HCT116 (cell line): ENCODE measurements around the gene NDUFB10. TPM values are rescaled to one million over a fixed set of nuclear protein-coding genes. Genes with fewer than 3 reads are reported as not detected.

Experiments used
- ATAC-seq: fragments of 200-7000 bp; cut with Tn5 transposase; 2 replicates; pipeline ENCODE4 v1.9.1; 2020; ENCODE audit warnings: mild to moderate bottlenecking, moderate library complexity
- BruUV-seq: library from RNA; stranded (reverse); fragments of 400-500 nt; replicated peaks from 2 replicates; lab custom pipeline; 2021; lab: Mats Ljungman, UMichigan
- CTCF ChIA-PET: fragments of 300-600 bp; sonication (Branson Sonifier 250); formaldehyde crosslinking; loops from one replicate; lab custom pipeline; 2021; ENCODE audit warnings: antibody characterized with exemption; lab: Charles Lee
- POLR2A ChIA-PET: fragments of 300-600, 350-600 bp; sonication (Branson Sonifier 250); formaldehyde crosslinking; loops from one replicate; lab custom pipeline; 2021; ENCODE audit warnings: antibody characterized with exemption; lab: Charles Lee
- RAD21 ChIA-PET, 2 experiments: fragments of 300-600 bp; sonication (Branson Sonifier 250); formaldehyde crosslinking; loops; one replicate each; lab custom pipeline; 2023; ENCODE audit warnings: low total read pairs in 2 of 2; ENCODE audit not compliant: uncharacterized antibody in 2 of 2, unreplicated experiment in 2 of 2, low non-redundant PET in 1 of 2; lab: Charles Lee
- DNase-seq: peaks from one replicate; pipeline ENCODE4 v3.0.0-alpha.2; 2010; ENCODE audit warnings: low read depth, low spot score
- H2AFZ ChIP-seq: fragments of 200-600 bp; shearing (Covaris generic), sonication (generic); 2 replicates; pipeline ENCODE4 v1.6.1; 2017; ENCODE audit warnings: low read depth, mixed run types, mixed read lengths, antibody characterized with exemption, low read length; ENCODE audit not compliant: poor library complexity, severe bottlenecking
- H3K27ac ChIP-seq: 2 replicates; pipeline ENCODE4 v1.5.1; 2012; ENCODE audit warnings: low read depth, low read length
- H3K27me3 ChIP-seq: fragments of 200-600 bp; sonication (generic); 2 replicates; pipeline ENCODE4 v1.6.1; 2016; ENCODE audit warnings: mixed run types, low read length, mixed read lengths; ENCODE audit not compliant: insufficient read depth
- H3K36me3 ChIP-seq, 2 experiments: fragments of 200-500 bp in 1 of 2; fragments of 200-600 bp in 1 of 2; sonication (Bioruptor generic) in 1 of 2; sonication (generic) in 1 of 2; 2 replicates each; pipeline versions ENCODE4 v1.5.1 to v1.6.1; 2014 to 2016; ENCODE audit warnings: low read length in 2 of 2, inconsistent platforms in 1 of 2, mixed read lengths in 1 of 2, mixed run types in 1 of 2; ENCODE audit not compliant: insufficient read depth in 2 of 2, control insufficient read depth in 1 of 2
- H3K4me1 ChIP-seq, 2 experiments: fragments of 200-600 bp in 1 of 2; sonication (generic) in 1 of 2; 2 replicates each; pipeline versions ENCODE4 v1.5.1 to v1.6.1; 2012 to 2017; ENCODE audit warnings: low read length in 2 of 2, inconsistent platforms in 1 of 2, mild to moderate bottlenecking in 1 of 2, mixed read lengths in 1 of 2, mixed run types in 1 of 2, moderate library complexity in 1 of 2; ENCODE audit not compliant: insufficient read depth in 2 of 2, control insufficient read depth in 1 of 2
- H3K4me2 ChIP-seq: fragments of 200-600 bp; sonication (generic); 2 replicates; pipeline ENCODE4 v1.6.1; 2017; ENCODE audit warnings: mixed run types, low read length, mixed read lengths
- H3K4me3 ChIP-seq, 2 experiments: fragments of 200-600 bp in 1 of 2; sonication (generic) in 1 of 2; replicated peaks in 1 of 2; 2 replicates each; pipeline ENCODE4 v1.5.1; 2011 to 2016; ENCODE audit warnings: low read length in 2 of 2, control low read depth in 1 of 2, low read depth in 1 of 2, mild to moderate bottlenecking in 1 of 2, mixed read lengths in 1 of 2, mixed run types in 1 of 2
- H3K79me2 ChIP-seq: fragments of 200-600 bp; sonication (generic); 2 replicates; pipeline ENCODE4 v1.6.1; 2017; ENCODE audit warnings: mild to moderate bottlenecking, mixed run types, low read length, moderate library complexity, mixed read lengths; ENCODE audit not compliant: insufficient read depth
- H3K9ac ChIP-seq: fragments of 200-600 bp; sonication (generic); 2 replicates; pipeline ENCODE4 v1.6.1; 2016; ENCODE audit warnings: low read length, mixed read lengths
- H3K9me2 ChIP-seq: fragments of 200-600 bp; sonication (generic), shearing (Covaris generic); 2 replicates; pipeline ENCODE4 v1.6.1; 2017; ENCODE audit warnings: mixed run types, mild to moderate bottlenecking, moderate library complexity; ENCODE audit not compliant: insufficient read depth
- H3K9me3 ChIP-seq, 2 experiments: fragments of 200-500 bp in 1 of 2; fragments of 200-600 bp in 1 of 2; sonication (Bioruptor generic) in 1 of 2; sonication (generic) in 1 of 2; 2 replicates each; pipeline ENCODE4 v1.6.1; 2014 to 2017; ENCODE audit warnings: low read length in 2 of 2, mixed read lengths in 2 of 2, inconsistent platforms in 1 of 2, low read depth in 1 of 2, mild to moderate bottlenecking in 1 of 2, mixed run types in 1 of 2, moderate library complexity in 1 of 2; ENCODE audit not compliant: control insufficient read depth in 1 of 2, insufficient read depth in 1 of 2
- H4K20me1 ChIP-seq: fragments of 200-600 bp; sonication (generic), shearing (Covaris generic); 2 replicates; pipeline ENCODE4 v1.6.1; 2017; ENCODE audit warnings: mixed run types, mild to moderate bottlenecking, moderate library complexity; ENCODE audit not compliant: insufficient read depth
- CTCF ChIP-seq, 3 experiments: fragments of 200-600 bp in 1 of 3; sonication (generic) in 1 of 3; IDR thresholded peaks in 2 of 3; conservative IDR thresholded peaks in 1 of 3; 2 replicates each; pipeline ENCODE4 v1.5.1; 2012 to 2017; ENCODE audit warnings: low read depth in 2 of 3, low read length in 2 of 3, antibody characterized with exemption in 1 of 3, borderline replicate concordance in 1 of 3, control low read depth in 1 of 3, mild to moderate bottlenecking in 1 of 3, mixed read lengths in 1 of 3, mixed run types in 1 of 3, moderate library complexity in 1 of 3; ENCODE audit not compliant: insufficient read depth in 1 of 3
- POLR2A ChIP-seq: IDR thresholded peaks from 2 replicates; pipeline ENCODE4 v1.7.0; 2011; ENCODE audit warnings: borderline replicate concordance; ENCODE audit not compliant: insufficient read depth, insufficient read length; ENCODE audit errors: extremely low read depth
- ZNF274 ChIP-seq: fragments of 200-500 bp; sonication (Bioruptor generic); IDR thresholded peaks from 2 replicates; pipeline ENCODE4 v1.6.1; 2014; ENCODE audit warnings: mild to moderate bottlenecking, low read depth, low read length, inconsistent platforms
- intact Hi-C: fragments of 100-400 bp; cut with micrococcal nuclease; formaldehyde crosslinking; loops from 2 replicates; pipeline ENCODE4 v1.10.0; 2022
- total RNA-seq: library from RNA; stranded (reverse); gene quantifications from one replicate; pipeline ENCODE4 v1.2.1, GENCODE V29; 2021; ENCODE audit not compliant: unreplicated experiment

Gene NDUFB10
- total RNA-seq, 1 experiment from 2014 or later, result 273 TPM

- peak overlapping the region; percentile 96 for H3K9ac ChIP-seq
- peak overlapping the region; percentile 45 to 97 for H3K4me3 ChIP-seq
- POLR2A ChIA-PET, result interaction anchor here (12.5 kb wide), 1 partner anchor 17 kb away, joined by 104 read pairs; the partner anchor contains the start of genes RNF151 and RPS2
These were observed 23.7 kb downstream of the NDUFB10 start for GRCh38 chr16:1982991-1983543.

More at GRCh38 chr16:1982991-1983543, 23.7 kb downstream of the NDUFB10 start:
- H3K9me2 ChIP-seq, result no peaks in the 10 kb centered on the region
- no peak for ATAC-seq
- peaks cover 20% of the 10 kb centered on the region for H3K79me2 ChIP-seq
- RAD21 ChIA-PET, result no interaction called here
- no peaks in the 10 kb centered on the region for H4K20me1 ChIP-seq
- DNase-seq, result no peak
- BruUV-seq, result no TSS peak
- H3K27ac ChIP-seq, result peak overlapping the region; percentile 84
- intact Hi-C loops, result no loop called here
- no peak for TF ChIP-seq ZNF274
- peak in 1 of 3 experiments; percentile 29; a peak in 1 of 6 replicates for TF ChIP-seq CTCF (IDR thresholded peaks at IDR 0.05 in 2 of 3, conservative IDR thresholded peaks at IDR 0.05 in 1 of 3; ENCODE audit: borderline replicate concordance in 1 of 3, insufficient read depth in 1 of 3, low read depth in 2 of 3, low read length in 2 of 3)
- TF ChIP-seq POLR2A, result peak; percentile 17
- TF ChIP-seq, all 23 proteins: peak for 2
- CTCF ChIA-PET, result interaction anchor here (1.2 kb wide), 1 partner anchor 21 kb away, joined by 3 read pairs; no protein-coding TSS in a partner anchor
- Histone ChIP-seq H3K4me2 (peak overlapping the region; percentile 95), H3K36me3 (peaks cover 6 to 17% of the 10 kb centered on the region in 2 experiments; a peak in 2 of 4 replicates), H3K4me1 (peaks cover 49 to 69% of the 10 kb centered on the region in 2 experiments), H2AFZ (no peak overlapping the region), H3K27me3 (no peaks in the 10 kb centered on the region), H3K9me3 (no peaks in the 10 kb centered on the region)
